ENCODE data around the gene CD27. TPM values are rescaled to one million over a fixed set of nuclear protein-coding genes. Genes with fewer than 3 reads are reported as not detected.

The CD27 gene
- polyA plus RNA-seq, 1 of the 3 experiments (the other 2 are of a cell fraction): not detected

DNA sequence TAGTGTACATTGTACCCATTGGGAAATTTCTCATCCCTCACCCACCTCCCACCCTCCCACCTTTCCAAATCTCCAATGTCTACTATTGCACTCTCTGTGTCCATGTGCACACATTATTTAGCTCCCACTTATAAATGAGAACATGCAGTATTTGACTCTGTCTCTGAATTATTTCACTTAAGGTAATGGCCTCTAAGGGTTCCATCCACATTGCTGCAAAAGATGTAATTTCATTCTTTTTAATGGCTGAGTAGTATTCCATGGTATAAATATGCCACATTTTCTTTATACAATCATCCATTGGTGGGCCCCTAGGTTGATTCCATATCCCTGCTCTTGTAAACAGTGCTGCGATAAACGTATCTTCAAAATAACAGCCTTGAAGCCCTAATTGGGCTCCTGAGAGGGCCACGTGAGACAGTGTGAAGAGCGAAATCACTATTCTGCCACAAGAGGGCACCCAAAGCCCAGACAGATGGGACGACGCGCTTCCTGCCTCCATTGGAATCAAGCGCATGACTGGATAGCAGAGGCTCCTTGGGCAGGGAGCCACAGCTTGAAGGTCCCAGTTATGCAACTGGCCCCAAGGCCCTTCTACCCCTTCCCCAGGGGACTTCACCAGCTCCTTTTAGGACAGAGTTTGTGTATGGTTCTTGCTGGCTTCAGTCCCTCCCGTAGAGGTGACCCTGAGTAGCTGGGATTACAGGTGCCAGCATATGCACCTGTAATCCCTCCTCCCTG, 21.3 kb upstream of the CD27 start (continued):
- TF ChIP-seq, protein P1, sequence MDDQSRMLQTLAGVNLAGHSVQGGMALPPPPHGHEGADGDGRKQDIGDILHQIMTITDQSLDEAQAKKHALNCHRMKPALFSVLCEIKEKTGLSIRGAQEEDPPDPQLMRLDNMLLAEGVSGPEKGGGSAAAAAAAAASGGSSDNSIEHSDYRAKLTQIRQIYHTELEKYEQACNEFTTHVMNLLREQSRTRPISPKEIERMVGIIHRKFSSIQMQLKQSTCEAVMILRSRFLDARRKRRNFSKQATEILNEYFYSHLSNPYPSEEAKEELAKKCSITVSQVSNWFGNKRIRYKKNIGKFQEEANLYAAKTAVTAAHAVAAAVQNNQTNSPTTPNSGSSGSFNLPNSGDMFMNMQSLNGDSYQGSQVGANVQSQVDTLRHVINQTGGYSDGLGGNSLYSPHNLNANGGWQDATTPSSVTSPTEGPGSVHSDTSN (IDR thresholded peaks at IDR 0.05): no peak
- TF ChIP-seq, protein P2, sequence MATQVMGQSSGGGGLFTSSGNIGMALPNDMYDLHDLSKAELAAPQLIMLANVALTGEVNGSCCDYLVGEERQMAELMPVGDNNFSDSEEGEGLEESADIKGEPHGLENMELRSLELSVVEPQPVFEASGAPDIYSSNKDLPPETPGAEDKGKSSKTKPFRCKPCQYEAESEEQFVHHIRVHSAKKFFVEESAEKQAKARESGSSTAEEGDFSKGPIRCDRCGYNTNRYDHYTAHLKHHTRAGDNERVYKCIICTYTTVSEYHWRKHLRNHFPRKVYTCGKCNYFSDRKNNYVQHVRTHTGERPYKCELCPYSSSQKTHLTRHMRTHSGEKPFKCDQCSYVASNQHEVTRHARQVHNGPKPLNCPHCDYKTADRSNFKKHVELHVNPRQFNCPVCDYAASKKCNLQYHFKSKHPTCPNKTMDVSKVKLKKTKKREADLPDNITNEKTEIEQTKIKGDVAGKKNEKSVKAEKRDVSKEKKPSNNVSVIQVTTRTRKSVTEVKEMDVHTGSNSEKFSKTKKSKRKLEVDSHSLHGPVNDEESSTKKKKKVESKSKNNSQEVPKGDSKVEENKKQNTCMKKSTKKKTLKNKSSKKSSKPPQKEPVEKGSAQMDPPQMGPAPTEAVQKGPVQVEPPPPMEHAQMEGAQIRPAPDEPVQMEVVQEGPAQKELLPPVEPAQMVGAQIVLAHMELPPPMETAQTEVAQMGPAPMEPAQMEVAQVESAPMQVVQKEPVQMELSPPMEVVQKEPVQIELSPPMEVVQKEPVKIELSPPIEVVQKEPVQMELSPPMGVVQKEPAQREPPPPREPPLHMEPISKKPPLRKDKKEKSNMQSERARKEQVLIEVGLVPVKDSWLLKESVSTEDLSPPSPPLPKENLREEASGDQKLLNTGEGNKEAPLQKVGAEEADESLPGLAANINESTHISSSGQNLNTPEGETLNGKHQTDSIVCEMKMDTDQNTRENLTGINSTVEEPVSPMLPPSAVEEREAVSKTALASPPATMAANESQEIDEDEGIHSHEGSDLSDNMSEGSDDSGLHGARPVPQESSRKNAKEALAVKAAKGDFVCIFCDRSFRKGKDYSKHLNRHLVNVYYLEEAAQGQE (IDR thresholded peaks at IDR 0.05; ENCODE audit: low read depth, low read length): no peak
- peak; percentile 91 for TF ChIP-seq SMC3 (IDR thresholded peaks at IDR 0.05; ENCODE audit: low read depth, low read length)
- no peak for TF ChIP-seq JUND (IDR thresholded peaks at IDR 0.05)
- no peak for TF ChIP-seq TCF12 (IDR thresholded peaks at IDR 0.05)
- TF ChIP-seq NFIC (IDR thresholded peaks at IDR 0.05; ENCODE audit: borderline replicate concordance): no peak

DNA sequence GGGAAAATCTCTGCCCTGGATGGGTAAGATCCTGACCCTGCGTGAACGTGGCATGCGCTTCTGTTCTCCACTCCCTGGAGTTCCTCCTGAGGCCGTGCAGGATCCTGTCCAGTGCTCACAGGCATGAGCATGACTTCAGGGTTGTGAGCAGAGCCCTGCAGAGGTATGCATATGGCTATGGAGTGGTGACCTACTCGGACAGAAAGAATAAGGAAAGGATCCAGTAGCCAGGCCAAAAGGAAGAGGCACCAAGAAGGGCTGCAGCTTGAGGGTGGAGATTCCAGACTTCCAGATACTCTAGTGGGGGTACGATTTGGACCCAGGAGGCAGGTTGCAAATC, 20.8 kb upstream of the CD27 start:
- H3K36me3 ChIP-seq (replicated peaks in 1 of 2; ENCODE audit: control insufficient read depth in 1 of 2, insufficient read depth in 2 of 2, low read length in 1 of 2): no peaks in the 10 kb centered on the region
- H2AFZ ChIP-seq (ENCODE audit: low read depth): no peak overlapping the region
- WGBS (ENCODE audit: low lambda C conversion rate): 59% methylated on average over 4 of the region's 6 CpGs
- no peaks in the 10 kb centered on the region for H3K79me2 ChIP-seq (ENCODE audit: insufficient read depth)
- no peak overlapping the region for H3K4me2 ChIP-seq
- no peak overlapping the region for H3K9ac ChIP-seq
- no peak for DNase-seq
- ChIA-PET POLR2A (interaction anchor here (1.0 kb wide), 1 partner anchor 47 kb away, joined by 7 read pairs; the partner anchor contains the start of gene VAMP1), CTCF (interaction anchor here (0.6 to 8.2 kb wide), 33 partner anchors 9 to 357 kb away, joined by 3 to 91 read pairs (median 6); partner anchors contain the start of genes GAPDH, IFFO1, TAPBPL and TNFRSF1A)
- H3K9me2 ChIP-seq: no peaks in the 10 kb centered on the region
- H3K4me3 ChIP-seq (ENCODE audit: low read depth in 2 of 2, low read length in 1 of 2): no peak overlapping the region
- H4K20me1 ChIP-seq (ENCODE audit: insufficient read depth): no peaks in the 10 kb centered on the region
- H3K4me1 ChIP-seq (ENCODE audit: control insufficient read depth in 1 of 2, insufficient read depth in 2 of 2, low read depth in 1 of 2, low read length in 1 of 2): no peaks in the 10 kb centered on the region
- no peaks in the 10 kb centered on the region for H3F3A ChIP-seq (replicated peaks; ENCODE audit: insufficient read depth)
- no peaks in the 10 kb centered on the region for H3K27me3 ChIP-seq (ENCODE audit: insufficient read depth)
- H3K27ac ChIP-seq (ENCODE audit: low read depth in 2 of 2, low read length in 1 of 2): no peak overlapping the region
- no peaks in the 10 kb centered on the region for H3K9me3 ChIP-seq
- TF ChIP-seq RAD21 (IDR thresholded peaks at IDR 0.05; ENCODE audit: low read length) (no peak), YY1 (IDR thresholded peaks at IDR 0.05; ENCODE audit: low read depth) (no peak), POLR2AphosphoS5 (IDR thresholded peaks at IDR 0.05; ENCODE audit: low read depth, low read length) (no peak), JUND (IDR thresholded peaks at IDR 0.05) (no peak), SIN3A (IDR thresholded peaks at IDR 0.05; ENCODE audit: borderline replicate concordance, low read depth, low read length) (no peak), TCF12 (IDR thresholded peaks at IDR 0.05) (no peak), CHD2 (IDR thresholded peaks at IDR 0.05; ENCODE audit: low read length, partially characterized antibody) (no peak), FOSL2 (IDR thresholded peaks at IDR 0.05; ENCODE audit: borderline replicate concordance, low read depth) (no peak), MXI1 (IDR thresholded peaks at IDR 0.05; ENCODE audit: low read depth, low read length) (no peak), NRF1 (IDR thresholded peaks at IDR 0.05; ENCODE audit: low read depth, low read length) (no peak), MEF2A (IDR thresholded peaks at IDR 0.05; ENCODE audit: borderline replicate concordance, low read depth) (no peak), GABPA (IDR thresholded peaks at IDR 0.05; ENCODE audit: low read depth) (no peak)
- TF ChIP-seq, protein P3, sequence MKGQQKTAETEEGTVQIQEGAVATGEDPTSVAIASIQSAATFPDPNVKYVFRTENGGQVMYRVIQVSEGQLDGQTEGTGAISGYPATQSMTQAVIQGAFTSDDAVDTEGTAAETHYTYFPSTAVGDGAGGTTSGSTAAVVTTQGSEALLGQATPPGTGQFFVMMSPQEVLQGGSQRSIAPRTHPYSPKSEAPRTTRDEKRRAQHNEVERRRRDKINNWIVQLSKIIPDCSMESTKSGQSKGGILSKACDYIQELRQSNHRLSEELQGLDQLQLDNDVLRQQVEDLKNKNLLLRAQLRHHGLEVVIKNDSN (IDR thresholded peaks at IDR 0.05; ENCODE audit: borderline replicate concordance, low read depth): no peak
- TF ChIP-seq, protein P2 (IDR thresholded peaks at IDR 0.05; ENCODE audit: low read depth, low read length): no peak
- TF ChIP-seq, protein P4, sequence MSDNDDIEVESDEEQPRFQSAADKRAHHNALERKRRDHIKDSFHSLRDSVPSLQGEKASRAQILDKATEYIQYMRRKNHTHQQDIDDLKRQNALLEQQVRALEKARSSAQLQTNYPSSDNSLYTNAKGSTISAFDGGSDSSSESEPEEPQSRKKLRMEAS (IDR thresholded peaks at IDR 0.05; ENCODE audit: low read depth): no peak
- TF ChIP-seq, protein P5, sequence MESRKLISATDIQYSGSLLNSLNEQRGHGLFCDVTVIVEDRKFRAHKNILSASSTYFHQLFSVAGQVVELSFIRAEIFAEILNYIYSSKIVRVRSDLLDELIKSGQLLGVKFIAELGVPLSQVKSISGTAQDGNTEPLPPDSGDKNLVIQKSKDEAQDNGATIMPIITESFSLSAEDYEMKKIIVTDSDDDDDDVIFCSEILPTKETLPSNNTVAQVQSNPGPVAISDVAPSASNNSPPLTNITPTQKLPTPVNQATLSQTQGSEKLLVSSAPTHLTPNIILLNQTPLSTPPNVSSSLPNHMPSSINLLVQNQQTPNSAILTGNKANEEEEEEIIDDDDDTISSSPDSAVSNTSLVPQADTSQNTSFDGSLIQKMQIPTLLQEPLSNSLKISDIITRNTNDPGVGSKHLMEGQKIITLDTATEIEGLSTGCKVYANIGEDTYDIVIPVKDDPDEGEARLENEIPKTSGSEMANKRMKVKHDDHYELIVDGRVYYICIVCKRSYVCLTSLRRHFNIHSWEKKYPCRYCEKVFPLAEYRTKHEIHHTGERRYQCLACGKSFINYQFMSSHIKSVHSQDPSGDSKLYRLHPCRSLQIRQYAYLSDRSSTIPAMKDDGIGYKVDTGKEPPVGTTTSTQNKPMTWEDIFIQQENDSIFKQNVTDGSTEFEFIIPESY (IDR thresholded peaks at IDR 0.05; ENCODE audit: borderline replicate concordance, low read depth): no peak

All from SK-N-SH (cell line).